Osteoblast (primary cell): ENCODE results near the gene THBS2. TPM values are rescaled to one million over a fixed set of nuclear protein-coding genes. Genes with fewer than 3 reads are reported as not detected.

ENCODE experiments used
- DNase-seq: peaks from one replicate; pipeline ENCODE4 v3.0.0; 2011; ENCODE audit warnings: low spot score, mixed read lengths; ENCODE audit not compliant: insufficient read length; ENCODE audit errors: missing footprints
- H2AFZ ChIP-seq: 2 replicates; pipeline ENCODE4 v1.6.0; 2011; ENCODE audit warnings: mild to moderate bottlenecking, low read length
- H3K27ac ChIP-seq: 2 replicates; pipeline ENCODE4 v1.5.1; 2011; ENCODE audit warnings: mild to moderate bottlenecking, low read depth, low read length, moderate library complexity
- H3K27me3 ChIP-seq: 2 replicates; pipeline ENCODE4 v1.6.0; 2012; ENCODE audit warnings: mild to moderate bottlenecking, control low read depth, inconsistent platforms, low read length, moderate library complexity; ENCODE audit not compliant: insufficient read depth
- H3K36me3 ChIP-seq: 2 replicates; pipeline ENCODE4 v1.5.1; 2011; ENCODE audit warnings: mild to moderate bottlenecking, low read length, control low read depth, moderate library complexity; ENCODE audit not compliant: insufficient read depth
- H3K4me1 ChIP-seq: 2 replicates; pipeline ENCODE4 v1.5.1; 2011; ENCODE audit warnings: mild to moderate bottlenecking, low read length, control low read depth, moderate library complexity; ENCODE audit not compliant: insufficient read depth
- H3K4me2 ChIP-seq: 2 replicates; pipeline ENCODE4 v1.6.0; 2011; ENCODE audit warnings: mild to moderate bottlenecking, low read length; ENCODE audit not compliant: insufficient read depth
- H3K4me3 ChIP-seq: fragments of 200-600 bp; sonication (generic); 3 replicates; pipeline ENCODE4 v1.5.1; 2012; ENCODE audit warnings: mild to moderate bottlenecking, low read length, inconsistent platforms; ENCODE audit not compliant: insufficient read depth
- H3K79me2 ChIP-seq: 2 replicates; pipeline ENCODE4 v1.6.0; 2012; ENCODE audit warnings: mild to moderate bottlenecking, low read length, control low read depth, inconsistent platforms; ENCODE audit not compliant: insufficient read depth
- H3K9me3 ChIP-seq: 2 replicates; pipeline ENCODE4 v1.5.1; 2011; ENCODE audit warnings: low read depth, low read length, control low read depth
- H4K20me1 ChIP-seq: 2 replicates; pipeline ENCODE4 v1.6.0; 2012; ENCODE audit warnings: mild to moderate bottlenecking, low read length, control low read depth; ENCODE audit not compliant: insufficient read depth
- total RNA-seq: library from RNA; depleted of rRNA; stranded (reverse); fragments of >200 nt; gene quantifications from 2 replicates; pipeline ENCODE4 v1.2.3, GENCODE V29; 2012
- TF ChIP-seq, protein P1 (sequence below): IDR thresholded peaks from 2 replicates; pipeline ENCODE4 v1.5.1; 2011; ENCODE audit warnings: mild to moderate bottlenecking, low read depth, low read length, moderate library complexity; ENCODE audit errors: extremely low read depth

Gene THBS2
- total RNA-seq, 1 donor, result 1,498 TPM

DNA sequence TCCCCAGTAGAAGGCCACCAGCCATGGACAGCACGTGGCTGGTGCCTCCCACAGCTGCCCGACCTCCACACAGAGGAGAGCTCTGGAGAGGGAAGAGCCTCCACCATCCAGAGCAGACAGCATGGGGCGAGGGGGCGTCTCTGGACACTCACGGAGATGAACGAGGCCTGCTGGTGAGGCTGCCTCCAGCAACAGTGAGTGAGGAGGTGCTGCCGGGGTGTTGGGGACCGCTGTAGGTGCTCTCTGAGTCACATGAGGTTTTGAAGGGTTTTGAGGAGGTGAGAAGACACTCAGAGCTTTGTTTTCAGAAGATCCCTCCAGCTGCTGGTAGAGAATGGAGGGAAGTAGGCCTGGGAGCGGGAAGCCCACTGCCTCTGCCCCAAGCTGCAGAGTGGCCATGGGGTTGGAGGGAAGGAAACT lies 65.6 kb downstream of the THBS2 start:
- peak overlapping the region; percentile 91 for H3K27ac ChIP-seq
- H3K4me2 ChIP-seq, result no peak overlapping the region
- no peak overlapping the region for H3K4me3 ChIP-seq
- no peaks in the 10 kb centered on the region for H4K20me1 ChIP-seq
- no peaks in the 10 kb centered on the region for H3K27me3 ChIP-seq
- no peak overlapping the region for H2AFZ ChIP-seq
- no peaks in the 10 kb centered on the region for H3K9me3 ChIP-seq
- TF ChIP-seq, protein P1, sequence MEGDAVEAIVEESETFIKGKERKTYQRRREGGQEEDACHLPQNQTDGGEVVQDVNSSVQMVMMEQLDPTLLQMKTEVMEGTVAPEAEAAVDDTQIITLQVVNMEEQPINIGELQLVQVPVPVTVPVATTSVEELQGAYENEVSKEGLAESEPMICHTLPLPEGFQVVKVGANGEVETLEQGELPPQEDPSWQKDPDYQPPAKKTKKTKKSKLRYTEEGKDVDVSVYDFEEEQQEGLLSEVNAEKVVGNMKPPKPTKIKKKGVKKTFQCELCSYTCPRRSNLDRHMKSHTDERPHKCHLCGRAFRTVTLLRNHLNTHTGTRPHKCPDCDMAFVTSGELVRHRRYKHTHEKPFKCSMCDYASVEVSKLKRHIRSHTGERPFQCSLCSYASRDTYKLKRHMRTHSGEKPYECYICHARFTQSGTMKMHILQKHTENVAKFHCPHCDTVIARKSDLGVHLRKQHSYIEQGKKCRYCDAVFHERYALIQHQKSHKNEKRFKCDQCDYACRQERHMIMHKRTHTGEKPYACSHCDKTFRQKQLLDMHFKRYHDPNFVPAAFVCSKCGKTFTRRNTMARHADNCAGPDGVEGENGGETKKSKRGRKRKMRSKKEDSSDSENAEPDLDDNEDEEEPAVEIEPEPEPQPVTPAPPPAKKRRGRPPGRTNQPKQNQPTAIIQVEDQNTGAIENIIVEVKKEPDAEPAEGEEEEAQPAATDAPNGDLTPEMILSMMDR, result no peak
- no peaks in the 10 kb centered on the region for H3K79me2 ChIP-seq
- no peak for DNase-seq
- peaks cover 27% of the 10 kb centered on the region for H3K4me1 ChIP-seq
- H3K36me3 ChIP-seq, result no peaks in the 10 kb centered on the region

DNA sequence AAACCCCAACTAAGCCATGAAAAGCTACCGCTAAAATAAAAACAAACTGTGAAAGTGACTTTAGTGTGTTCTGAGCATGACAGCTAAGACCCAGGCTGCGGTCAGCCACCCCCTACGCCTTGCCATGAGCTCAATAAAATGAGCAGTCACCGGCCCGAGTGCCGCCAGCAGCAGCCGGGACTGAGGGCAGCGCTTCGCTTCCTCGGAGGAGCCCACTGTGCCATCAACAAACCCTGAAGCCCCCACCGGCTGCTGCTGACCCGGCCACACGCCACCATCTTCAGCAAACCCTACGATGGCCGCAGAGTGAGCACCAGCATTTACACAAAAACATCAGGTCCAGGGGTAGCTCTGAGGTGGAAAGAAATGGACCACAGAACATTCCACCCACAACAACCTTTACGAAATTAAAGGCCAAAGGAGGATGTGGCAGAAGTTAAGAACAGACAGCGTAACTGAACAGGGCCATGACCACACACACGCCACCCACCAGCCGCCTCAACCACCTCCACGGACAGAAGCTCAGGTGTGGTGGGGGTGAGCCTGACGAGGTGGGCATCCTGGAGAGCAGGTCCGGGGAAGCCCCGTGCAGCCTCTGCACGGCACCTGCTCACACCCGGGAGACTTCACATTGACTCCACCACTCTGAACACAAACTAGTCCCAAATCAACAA lies 67.0 kb downstream of the THBS2 start:
- Histone ChIP-seq H3K4me2 (no peak overlapping the region), H3K4me1 (peaks cover 27% of the 10 kb centered on the region), H4K20me1 (no peaks in the 10 kb centered on the region), H2AFZ (no peak overlapping the region), H3K4me3 (no peak overlapping the region), H3K36me3 (no peaks in the 10 kb centered on the region), H3K79me2 (no peaks in the 10 kb centered on the region), H3K9me3 (no peaks in the 10 kb centered on the region), H3K27ac (no peak overlapping the region), H3K27me3 (no peaks in the 10 kb centered on the region)
- TF ChIP-seq, protein P1, result no peak
- DNase-seq, result no peak

DNA sequence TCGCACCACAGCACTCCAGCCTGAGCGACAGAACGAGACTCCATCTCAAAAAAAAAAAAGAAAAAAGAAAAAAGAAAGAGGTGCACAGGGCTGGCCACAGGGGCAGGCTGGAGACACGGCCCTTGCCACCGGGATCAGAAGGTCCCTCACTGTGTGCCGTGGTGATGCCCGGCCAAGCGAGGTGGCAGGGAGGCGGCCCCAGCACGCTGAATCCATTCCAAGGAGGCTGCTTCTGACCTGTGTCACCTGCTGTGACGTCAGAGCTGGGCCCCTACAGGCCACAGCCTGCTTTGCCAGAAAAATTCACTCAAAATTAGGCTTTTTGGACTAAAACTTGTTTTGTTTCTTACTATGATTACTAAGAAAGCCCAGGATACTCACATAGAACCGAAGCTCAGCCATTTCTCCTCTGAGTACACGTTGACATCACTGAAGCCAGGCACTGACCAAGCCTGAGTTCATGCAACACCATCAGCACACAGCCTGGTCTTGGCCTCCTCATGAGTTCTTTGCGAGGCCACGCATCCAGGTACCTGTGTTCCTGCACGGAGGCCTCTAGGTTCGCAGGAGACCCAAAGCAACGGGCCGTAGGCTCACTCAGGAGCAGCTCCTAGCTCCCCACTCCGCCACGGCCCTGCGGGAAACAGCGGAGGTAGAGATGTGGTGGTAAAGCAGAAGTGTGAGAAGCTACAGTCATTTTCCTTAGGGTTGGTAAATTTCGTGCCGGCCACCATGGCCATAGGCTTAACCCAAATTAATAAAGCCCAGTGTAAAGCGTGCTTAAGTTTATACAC lies 67.8 kb downstream of the THBS2 start:
- H3K4me3 ChIP-seq, result no peak overlapping the region
- no peak overlapping the region for H3K4me2 ChIP-seq
- no peaks in the 10 kb centered on the region for H3K9me3 ChIP-seq
- no peak overlapping the region for H2AFZ ChIP-seq
- TF ChIP-seq, protein P1, result no peak
- H3K79me2 ChIP-seq, result no peaks in the 10 kb centered on the region
- no peak overlapping the region for H3K27ac ChIP-seq
- H3K4me1 ChIP-seq, result peaks cover 23% of the 10 kb centered on the region
- no peaks in the 10 kb centered on the region for H3K36me3 ChIP-seq
- peak; percentile 56 for DNase-seq
- no peaks in the 10 kb centered on the region for H4K20me1 ChIP-seq
- no peaks in the 10 kb centered on the region for H3K27me3 ChIP-seq

DNA sequence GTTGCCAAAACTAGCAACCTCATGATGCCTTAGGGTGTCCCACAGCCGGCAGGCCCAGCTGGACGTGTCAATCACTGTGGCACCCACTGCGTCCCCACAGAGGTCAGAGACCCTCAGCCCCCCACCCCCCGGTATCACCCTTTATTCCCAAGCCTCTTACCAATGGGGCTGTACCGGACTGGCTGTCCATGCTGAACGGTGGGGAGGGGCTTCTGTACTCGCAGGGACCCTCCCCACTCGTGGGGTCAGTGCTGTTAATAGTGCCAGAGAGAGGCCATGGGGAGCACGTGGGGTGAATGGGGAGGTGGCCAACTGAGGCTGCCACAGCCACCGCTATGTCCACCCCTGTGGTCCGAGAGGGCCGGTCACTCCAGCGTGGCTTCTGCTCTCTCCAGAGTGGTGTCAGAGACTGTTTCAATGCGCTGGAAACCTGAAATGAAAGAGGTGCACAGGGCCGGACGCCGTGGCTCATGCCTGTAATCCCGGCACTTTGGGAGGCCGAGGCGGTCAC lies 68.6 kb downstream of the THBS2 start:
- no peaks in the 10 kb centered on the region for H3K36me3 ChIP-seq
- no peak for DNase-seq
- H3K4me3 ChIP-seq, result no peak overlapping the region
- no peaks in the 10 kb centered on the region for H3K79me2 ChIP-seq
- TF ChIP-seq, protein P1, result no peak
- H2AFZ ChIP-seq, result no peak overlapping the region
- no peaks in the 10 kb centered on the region for H4K20me1 ChIP-seq
- H3K27ac ChIP-seq, result no peak overlapping the region
- H3K9me3 ChIP-seq, result no peaks in the 10 kb centered on the region
- H3K27me3 ChIP-seq, result no peaks in the 10 kb centered on the region
- no peak overlapping the region for H3K4me2 ChIP-seq
- H3K4me1 ChIP-seq, result peaks cover 18% of the 10 kb centered on the region
